ENCODE results near the gene SMAD2. TPM values are rescaled to one million over a fixed set of nuclear protein-coding genes. Genes with fewer than 3 reads are reported as not detected.

The SMAD2 gene
- total RNA-seq, 1 experiment from 2014 or later, result 121 TPM

DNA sequence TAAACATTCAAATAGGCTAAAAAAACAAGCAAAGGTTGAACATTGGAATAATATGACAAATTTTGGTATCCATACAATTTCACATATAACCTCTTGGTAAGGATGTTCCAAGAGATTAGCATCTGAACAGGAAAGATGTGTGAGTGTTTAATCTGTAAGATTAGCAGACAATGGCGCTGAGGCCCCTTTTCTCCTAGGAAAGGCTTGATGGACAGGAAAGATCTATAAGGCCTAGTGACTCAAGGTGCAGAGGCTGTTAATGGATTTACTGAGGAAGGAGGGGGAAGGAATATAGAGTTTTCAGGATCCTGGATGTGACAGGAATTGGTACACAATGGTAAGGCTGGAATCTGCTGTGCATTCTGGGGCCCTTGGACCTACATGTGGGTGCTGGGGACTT, 48.1 kb upstream of the SMAD2 start:
- TF ChIP-seq, protein P1, sequence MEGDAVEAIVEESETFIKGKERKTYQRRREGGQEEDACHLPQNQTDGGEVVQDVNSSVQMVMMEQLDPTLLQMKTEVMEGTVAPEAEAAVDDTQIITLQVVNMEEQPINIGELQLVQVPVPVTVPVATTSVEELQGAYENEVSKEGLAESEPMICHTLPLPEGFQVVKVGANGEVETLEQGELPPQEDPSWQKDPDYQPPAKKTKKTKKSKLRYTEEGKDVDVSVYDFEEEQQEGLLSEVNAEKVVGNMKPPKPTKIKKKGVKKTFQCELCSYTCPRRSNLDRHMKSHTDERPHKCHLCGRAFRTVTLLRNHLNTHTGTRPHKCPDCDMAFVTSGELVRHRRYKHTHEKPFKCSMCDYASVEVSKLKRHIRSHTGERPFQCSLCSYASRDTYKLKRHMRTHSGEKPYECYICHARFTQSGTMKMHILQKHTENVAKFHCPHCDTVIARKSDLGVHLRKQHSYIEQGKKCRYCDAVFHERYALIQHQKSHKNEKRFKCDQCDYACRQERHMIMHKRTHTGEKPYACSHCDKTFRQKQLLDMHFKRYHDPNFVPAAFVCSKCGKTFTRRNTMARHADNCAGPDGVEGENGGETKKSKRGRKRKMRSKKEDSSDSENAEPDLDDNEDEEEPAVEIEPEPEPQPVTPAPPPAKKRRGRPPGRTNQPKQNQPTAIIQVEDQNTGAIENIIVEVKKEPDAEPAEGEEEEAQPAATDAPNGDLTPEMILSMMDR (conservative IDR thresholded peaks at IDR 0.05), result no peak
- no peak overlapping the region for H2BK20ac ChIP-seq (ENCODE audit: low read depth, low read length, poor library complexity, severe bottlenecking)
- peaks cover 2% of the 10 kb centered on the region for H3K27me3 Mint-ChIP-seq (ENCODE audit: low read depth)
- H2BK15ac ChIP-seq (ENCODE audit: low read depth, low read length), result no peak overlapping the region
- H4K20me1 ChIP-seq (ENCODE audit: control insufficient read depth, insufficient read depth, insufficient read length), result no peaks in the 10 kb centered on the region
- no peak overlapping the region for H2BK5ac ChIP-seq (ENCODE audit: insufficient read length, low read length)
- no peak overlapping the region for H4K91ac ChIP-seq (ENCODE audit: insufficient read length, low read depth, low read length)
- no peaks in the 10 kb centered on the region for H3K27me3 ChIP-seq (ENCODE audit: insufficient read depth, low read length)
- no peak overlapping the region for H3K23ac ChIP-seq (ENCODE audit: insufficient read length, low read depth, low read length)
- no peak overlapping the region for H3K14ac ChIP-seq (ENCODE audit: insufficient read depth, low read length)
- no peak overlapping the region for H3K4me2 ChIP-seq (ENCODE audit: insufficient read depth, insufficient read length, low read length)
- H4K8ac ChIP-seq (replicated peaks; ENCODE audit: insufficient read length, low read depth, low read length), result no peak overlapping the region
- WGBS (ENCODE audit: extremely low coverage, insufficient read length, low lambda C conversion rate), result no CpG with 5 or more reads among the region's 1 CpG
- no peak overlapping the region for H2AFZ ChIP-seq (ENCODE audit: low read length)
- H3K4me1 Mint-ChIP-seq, result peaks cover 66 to 72% of the 10 kb centered on the region in 2 experiments
- no peak overlapping the region for H3K27ac Mint-ChIP-seq
- no peak overlapping the region for H2AK5ac ChIP-seq (ENCODE audit: insufficient read length, low read length)
- H3K9me3 Mint-ChIP-seq, result no peaks in the 10 kb centered on the region; a peak in 2 of 5 replicates
- H4K5ac ChIP-seq (ENCODE audit: insufficient read length, low read depth, low read length), result no peak overlapping the region
- no peak for DNase-seq
- H2BK120ac ChIP-seq (ENCODE audit: low read depth, low read length, poor library complexity, severe bottlenecking), result no peak overlapping the region
- no peak overlapping the region for H3K27ac ChIP-seq (ENCODE audit: insufficient read length, low read depth, low read length)
- no peak overlapping the region for H3K18ac ChIP-seq (ENCODE audit: insufficient read length, low read depth, low read length)
- peaks cover 0 to 4% (median 0%) of the 10 kb centered on the region in 3 experiments; a peak in 3 of 7 replicates for H3K36me3 Mint-ChIP-seq (ENCODE audit: insufficient read depth in 1 of 3, low read depth in 3 of 3)
- H3K56ac ChIP-seq (ENCODE audit: insufficient read length, low read depth, low read length), result no peak overlapping the region
- no peaks in the 10 kb centered on the region for H3K9me3 ChIP-seq (ENCODE audit: control insufficient read depth, low read depth, low read length)
- no peaks in the 10 kb centered on the region for H3K79me1 ChIP-seq (ENCODE audit: insufficient read depth, low read depth, low read length, poor library complexity, severe bottlenecking)
- H3K79me2 ChIP-seq (ENCODE audit: insufficient read depth, low read length), result no peaks in the 10 kb centered on the region
- H3T11ph ChIP-seq (ENCODE audit: low read length), result no peak overlapping the region
- no peak overlapping the region for H3K4me3 Mint-ChIP-seq
- no peak overlapping the region for H3K9ac ChIP-seq (ENCODE audit: extremely low read depth, insufficient read length, low read length)
- H3K23me2 ChIP-seq (ENCODE audit: insufficient read length, low read depth, low read length, poor library complexity, severe bottlenecking), result no peaks in the 10 kb centered on the region
- H2BK12ac ChIP-seq (ENCODE audit: insufficient read length, low read depth, low read length), result no peak overlapping the region
- peaks cover 4% of the 10 kb centered on the region; the same call in 1 of the 2 replicates for H3K4me1 ChIP-seq (ENCODE audit: insufficient read depth, low read length)
- no peak overlapping the region for H3K4ac ChIP-seq (ENCODE audit: low read depth, low read length)

Measured in H9 (cell line).